ENCODE measurements around the gene NLK. TPM values are rescaled to one million over a fixed set of nuclear protein-coding genes. Genes with fewer than 3 reads are reported as not detected.

Gene NLK
- total and polyA plus RNA-seq, 10 of the 15 experiments (the other 5 are each of a cell fraction or from before 2014, with no cell fraction given), result 5.0 to 22.9 (median 15.0) TPM

DNA sequence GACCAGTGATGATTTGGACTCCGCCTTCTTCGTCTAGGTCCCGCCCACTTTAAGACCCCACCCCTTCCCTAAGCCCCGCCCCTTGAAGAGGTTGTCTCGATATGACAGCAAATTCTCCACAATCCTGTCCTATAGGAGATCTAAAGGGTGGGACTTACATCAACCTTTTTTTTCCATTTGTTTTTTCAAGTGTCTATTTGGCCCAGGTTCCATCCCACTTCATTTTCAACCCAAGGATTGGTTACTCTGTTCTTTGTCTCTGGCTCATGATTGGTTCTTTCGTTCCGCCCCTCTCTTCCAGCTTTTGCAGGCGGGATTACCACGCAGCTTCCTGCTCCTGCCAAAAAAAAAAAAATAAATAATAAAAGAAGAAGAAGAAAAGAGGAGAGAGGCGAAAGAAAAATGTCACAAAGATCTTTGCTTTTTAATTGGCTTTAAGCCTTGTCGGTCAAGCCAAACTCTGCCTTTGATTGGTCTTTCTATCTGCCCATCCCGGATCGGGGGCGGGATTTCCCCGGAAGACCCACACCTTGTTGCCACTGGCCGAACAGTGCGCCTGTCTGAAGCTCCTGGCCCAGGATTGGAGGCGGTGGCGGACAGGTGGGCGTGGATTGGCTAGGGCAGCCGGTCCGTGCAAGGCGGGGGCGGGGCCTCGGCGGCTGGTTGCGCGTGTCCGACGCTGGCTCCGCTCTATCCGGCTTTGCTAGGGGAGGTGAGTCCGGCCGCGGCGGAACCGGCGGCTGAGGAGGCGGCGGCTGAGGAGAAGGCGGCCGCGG, 1.2 kb upstream of the NLK start (continued):
- TF ChIP-seq HDAC6 (IDR thresholded peaks at IDR 0.05; ENCODE audit: unreplicated experiment) (no peak), RAD51 (IDR thresholded peaks at IDR 0.05) (no peak), SUPT20H (IDR thresholded peaks at IDR 0.05; ENCODE audit: borderline replicate concordance, control insufficient read depth, low read depth, low read length) (no peak), REST (IDR thresholded peaks at IDR 0.05; ENCODE audit: low read depth, low read length) (no peak), HDGF (IDR thresholded peaks at IDR 0.05) (0 out of 2 replicates have a peak, but pooled peaks have one; percentile 16), TCF3 (IDR thresholded peaks at IDR 0.05; ENCODE audit: borderline replicate concordance, insufficient read depth, low read depth, low read length) (no peak), SMARCA5 (IDR thresholded peaks at IDR 0.05) (no peak), ASH2L (IDR thresholded peaks at IDR 0.05; ENCODE audit: borderline replicate concordance, low read depth) (no peak), YY1 (IDR thresholded peaks at IDR 0.05; ENCODE audit: low read depth, low read length) (0 out of 2 replicates have a peak, but pooled peaks have one; percentile 24), CREB1 (IDR thresholded peaks at IDR 0.05; ENCODE audit: low read depth) (peak; percentile 88), EZH2 (IDR thresholded peaks at IDR 0.05; ENCODE audit: borderline replicate concordance, control insufficient read depth, low read depth, low read length) (no peak), SREBF2 (IDR thresholded peaks at IDR 0.05; ENCODE audit: low read length) (no peak), FOXK2 (IDR thresholded peaks at IDR 0.05) (no peak; the same call in 1 of the 2 replicates), SUZ12 (IDR thresholded peaks at IDR 0.05; ENCODE audit: unreplicated experiment) (no peak), RBBP5 (conservative IDR thresholded peaks at IDR 0.05) (no peak), CBX5 (IDR thresholded peaks at IDR 0.05; ENCODE audit: low read depth) (no peak), NFIC (IDR thresholded peaks at IDR 0.05; ENCODE audit: low read depth, low read length) (0 out of 2 replicates have a peak, but pooled peaks have one; percentile 18), USF2 (IDR thresholded peaks at IDR 0.05; ENCODE audit: borderline replicate concordance, low read depth, low read length) (no peak), ESRRA (IDR thresholded peaks at IDR 0.05; ENCODE audit: low read length) (no peak), MAX (IDR thresholded peaks at IDR 0.05; ENCODE audit: low read depth, low read length) (no peak), CEBPB (IDR thresholded peaks at IDR 0.05; ENCODE audit: borderline replicate concordance in 1 of 2, low read depth in 2 of 2, low read length in 2 of 2) (no peak), CBX3 (IDR thresholded peaks at IDR 0.05; ENCODE audit: borderline replicate concordance, low read depth) (no peak), NBN (IDR thresholded peaks at IDR 0.05) (peak; percentile 47), SMC3 (IDR thresholded peaks at IDR 0.05; ENCODE audit: borderline replicate concordance, low read length) (no peak), RUNX3 (IDR thresholded peaks at IDR 0.05; ENCODE audit: low read length) (no peak), ZNF217 (IDR thresholded peaks at IDR 0.05) (no peak), NFXL1 (IDR thresholded peaks at IDR 0.05; ENCODE audit: borderline replicate concordance) (no peak)
- TF ChIP-seq, protein P1, sequence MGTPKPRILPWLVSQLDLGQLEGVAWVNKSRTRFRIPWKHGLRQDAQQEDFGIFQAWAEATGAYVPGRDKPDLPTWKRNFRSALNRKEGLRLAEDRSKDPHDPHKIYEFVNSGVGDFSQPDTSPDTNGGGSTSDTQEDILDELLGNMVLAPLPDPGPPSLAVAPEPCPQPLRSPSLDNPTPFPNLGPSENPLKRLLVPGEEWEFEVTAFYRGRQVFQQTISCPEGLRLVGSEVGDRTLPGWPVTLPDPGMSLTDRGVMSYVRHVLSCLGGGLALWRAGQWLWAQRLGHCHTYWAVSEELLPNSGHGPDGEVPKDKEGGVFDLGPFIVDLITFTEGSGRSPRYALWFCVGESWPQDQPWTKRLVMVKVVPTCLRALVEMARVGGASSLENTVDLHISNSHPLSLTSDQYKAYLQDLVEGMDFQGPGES (IDR thresholded peaks at IDR 0.05), result peak; percentile 100

Data from GM12878 (cell line).